Stimulated activated CD4-positive, alpha-beta T cell treated with anti-CD3 and anti-CD28 coated beads, Interleukin-1b, Interleukin-23, amount 100 ng/mL, for 1 hour (primary cell): Measurements from ENCODE around the gene LYSMD3.
A peak's percentile ranks its signal among the peaks of the same experiment; 100 is the strongest.

ENCODE experiments used
- DNase-seq, 2 donors: peaks; one replicate each; pipeline ENCODE4 v3.0.0-alpha.2; 2020; ENCODE audit warnings: low read depth in 2 of 2

The LYSMD3 gene

GRCh38 chr5:90480699-90481098 lies 48.7 kb downstream of the LYSMD3 start:
- DNase-seq, result no peak

- no peak for DNase-seq
These were observed 49.6 kb downstream of the LYSMD3 start for GRCh38 chr5:90479611-90480385.

GRCh38 chr5:90477621-90478215 lies 51.7 kb downstream of the LYSMD3 start:
- DNase-seq, result no peak

- DNase-seq, result no peak
These were observed 52.3 kb downstream of the LYSMD3 start for GRCh38 chr5:90477073-90477472.

- DNase-seq, result no peak
These were observed 53.0 kb downstream of the LYSMD3 start for GRCh38 chr5:90476391-90476790.

- no peak for DNase-seq
These were observed 53.9 kb downstream of the LYSMD3 start for GRCh38 chr5:90475436-90475980.

GRCh38 chr5:90474235-90475107 lies 54.9 kb downstream of the LYSMD3 start, which contains the start of the genes MBLAC2 and POLR3G:
MBLAC2 (minus strand) TSS chr5:90474771; CDS start chr5:90474292, 479 bp downstream.
POLR3G (plus strand) TSS chr5:90474864; CDS start chr5:90485568, 10,704 bp downstream.
- peak; percentile 81 to 89 for DNase-seq

GRCh38 chr5:90473396-90474234 lies 55.8 kb downstream of the LYSMD3 start:
- peak in 1 of 2 donors; percentile 0 for DNase-seq

GRCh38 chr5:90472783-90473395 lies 56.5 kb downstream of the LYSMD3 start:
- no peak for DNase-seq
